NCI-H2171 treated with DMSO at 0.1 percent for 48 hours (cell line): ENCODE results near the gene ACVRL1.
A peak's percentile ranks its signal among the peaks of the same experiment; 100 is the strongest.

Experiments used
- DNase-seq: peaks from one replicate; lab custom pipeline; 2025; lab: John Stamatoyannopoulos, UW

The ACVRL1 gene

DNA sequence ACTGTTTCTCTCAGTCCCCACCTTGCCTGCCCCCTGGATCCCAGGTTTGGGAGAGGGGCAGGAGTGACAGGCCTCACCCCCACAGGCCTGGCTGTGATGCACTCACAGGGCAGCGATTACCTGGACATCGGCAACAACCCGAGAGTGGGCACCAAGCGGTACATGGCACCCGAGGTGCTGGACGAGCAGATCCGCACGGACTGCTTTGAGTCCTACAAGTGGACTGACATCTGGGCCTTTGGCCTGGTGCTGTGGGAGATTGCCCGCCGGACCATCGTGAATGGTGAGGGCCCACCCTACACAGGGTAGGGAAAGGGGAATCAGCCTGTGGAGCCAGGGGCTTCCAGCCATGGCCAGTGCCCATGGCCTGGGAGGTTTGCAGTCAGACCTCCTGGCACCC, 8.6 kb downstream of the ACVRL1 start:
- no peak for DNase-seq

DNA sequence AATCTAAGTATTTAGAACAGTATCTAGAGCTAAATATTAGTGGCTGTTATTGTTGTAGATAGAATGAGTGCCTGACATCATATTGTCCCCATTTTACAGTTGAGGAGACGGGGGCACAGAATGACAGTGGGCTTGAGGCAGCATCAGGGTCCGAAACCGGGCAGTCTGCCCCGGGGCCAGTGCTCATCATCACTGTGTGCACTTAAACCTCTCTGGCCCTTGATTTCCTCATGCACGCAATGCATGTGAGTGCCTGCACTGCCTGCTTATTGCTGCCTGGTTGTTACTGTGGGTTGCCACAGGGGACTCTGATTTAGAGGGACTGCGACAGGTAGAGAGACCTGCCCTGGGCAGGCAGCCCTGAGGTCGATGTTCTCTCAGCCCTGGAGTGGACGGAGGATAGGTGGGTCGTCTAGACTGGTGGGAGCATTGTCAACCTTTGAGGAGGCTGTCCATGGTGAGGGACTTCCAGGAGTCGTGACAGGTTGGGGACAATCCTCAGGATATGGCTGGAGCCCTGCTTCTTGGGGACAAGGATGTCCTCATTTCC, 9.8 kb downstream of the ACVRL1 start:
- no peak for DNase-seq

DNA sequence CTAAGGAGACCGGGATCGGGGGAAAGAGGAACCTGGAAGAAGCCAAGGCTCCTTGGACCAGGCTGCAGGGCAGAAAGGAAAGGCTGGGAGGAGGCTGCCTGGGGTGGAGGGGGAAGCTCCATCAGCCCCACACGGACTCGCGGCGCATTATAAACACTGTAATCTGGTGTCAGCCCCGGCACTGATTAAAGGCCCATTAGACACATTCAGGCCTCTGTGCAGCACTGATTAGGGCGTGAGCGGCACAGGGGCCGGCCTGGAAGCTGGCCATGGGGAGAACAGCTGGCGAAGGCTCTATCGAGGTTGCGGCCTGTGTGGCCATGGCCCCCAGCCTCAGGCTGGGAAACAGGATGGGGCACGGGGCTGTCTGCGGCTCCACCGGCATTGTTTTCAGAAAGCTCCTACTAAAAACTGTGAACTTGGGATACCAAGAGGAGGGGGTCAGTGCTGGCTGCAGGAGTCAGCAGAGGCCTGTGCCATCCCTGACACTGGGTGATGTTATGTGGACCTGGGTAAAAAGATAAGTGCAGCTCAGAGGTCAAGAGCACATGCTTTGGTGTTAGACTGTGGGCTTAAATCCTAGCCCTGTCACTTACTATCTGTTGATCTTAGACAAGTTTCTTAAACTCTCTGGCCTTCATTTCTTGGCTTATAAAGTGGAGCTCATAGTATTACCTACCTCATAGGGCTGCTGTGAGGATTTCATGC, 10.6 kb downstream of the ACVRL1 start:
- no peak for DNase-seq

DNA sequence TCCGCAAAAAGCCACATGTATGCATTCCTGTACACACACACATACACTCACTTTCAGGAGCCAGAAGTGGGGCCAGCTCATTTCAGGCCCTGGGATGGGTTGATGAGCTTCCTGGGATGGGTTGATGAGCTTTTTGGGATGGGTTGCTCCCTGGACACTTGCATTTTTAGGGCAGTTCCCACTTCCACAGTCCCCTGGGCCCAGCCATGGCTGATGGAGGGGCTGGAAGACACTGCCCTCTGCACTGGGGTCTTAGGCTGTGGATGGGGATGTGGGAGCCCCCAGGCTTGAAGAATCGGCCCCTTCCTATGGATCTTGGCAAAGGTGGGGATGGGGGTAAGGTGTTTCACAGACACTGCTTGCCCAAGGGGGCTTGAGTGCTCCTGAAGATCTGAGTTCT, 12.7 kb downstream of the ACVRL1 start:
- DNase-seq: no peak

DNA sequence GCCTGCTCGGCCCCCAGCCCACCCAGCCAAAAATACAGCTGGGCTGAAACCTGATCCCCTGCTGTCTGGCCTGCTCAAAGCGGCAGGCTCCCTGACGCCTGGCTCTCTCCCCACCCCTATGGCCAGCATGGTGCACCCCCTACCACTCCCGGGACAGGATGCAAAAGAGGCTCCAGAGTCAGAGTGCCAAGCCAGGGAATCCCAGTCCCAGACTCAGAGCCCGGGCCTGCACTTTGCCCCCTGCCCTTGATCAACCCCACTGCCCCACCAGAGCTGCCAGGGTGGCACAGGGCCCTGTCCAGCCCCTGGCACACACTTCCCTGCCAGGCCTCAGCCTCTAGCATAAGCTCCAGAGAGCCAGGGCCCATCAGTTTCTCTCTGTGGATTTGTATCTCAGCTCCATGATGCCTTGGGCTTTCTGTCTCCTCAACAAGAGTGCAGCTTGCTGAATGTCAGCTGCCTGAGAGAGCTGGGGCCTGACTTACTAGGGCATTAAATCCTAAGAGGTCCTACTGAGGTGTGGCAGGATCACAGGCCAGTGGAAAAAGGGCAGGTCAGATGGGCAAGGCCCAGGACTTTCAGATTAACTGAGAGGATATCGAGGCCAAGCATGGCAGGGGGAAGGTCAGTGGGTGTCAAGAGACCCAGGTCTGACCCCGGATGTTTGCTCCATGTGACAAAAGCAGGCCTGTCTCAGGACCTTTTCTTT, 13.9 kb downstream of the ACVRL1 start:
- DNase-seq: peak; percentile 68

DNA sequence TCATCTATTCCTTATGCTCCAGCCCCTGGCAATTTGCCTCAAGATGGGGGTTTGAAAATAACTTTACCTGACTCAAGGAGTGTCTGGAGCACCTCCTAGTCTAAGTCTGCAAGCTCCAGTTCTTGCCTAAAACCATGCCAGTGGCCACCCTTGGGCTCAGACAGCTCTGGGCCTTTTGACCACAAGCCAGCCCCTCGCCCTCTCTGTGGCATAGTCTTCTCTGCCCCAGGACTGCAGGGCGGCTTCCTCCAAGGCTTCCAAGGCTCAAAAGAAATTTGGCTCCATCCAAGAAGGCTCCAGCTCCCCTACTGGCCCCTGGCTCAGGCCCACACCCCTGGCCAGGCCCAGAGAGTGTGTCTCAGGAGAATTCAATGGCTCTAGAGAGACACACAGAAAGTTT, 14.8 kb downstream of the ACVRL1 start:
- DNase-seq: no peak

DNA sequence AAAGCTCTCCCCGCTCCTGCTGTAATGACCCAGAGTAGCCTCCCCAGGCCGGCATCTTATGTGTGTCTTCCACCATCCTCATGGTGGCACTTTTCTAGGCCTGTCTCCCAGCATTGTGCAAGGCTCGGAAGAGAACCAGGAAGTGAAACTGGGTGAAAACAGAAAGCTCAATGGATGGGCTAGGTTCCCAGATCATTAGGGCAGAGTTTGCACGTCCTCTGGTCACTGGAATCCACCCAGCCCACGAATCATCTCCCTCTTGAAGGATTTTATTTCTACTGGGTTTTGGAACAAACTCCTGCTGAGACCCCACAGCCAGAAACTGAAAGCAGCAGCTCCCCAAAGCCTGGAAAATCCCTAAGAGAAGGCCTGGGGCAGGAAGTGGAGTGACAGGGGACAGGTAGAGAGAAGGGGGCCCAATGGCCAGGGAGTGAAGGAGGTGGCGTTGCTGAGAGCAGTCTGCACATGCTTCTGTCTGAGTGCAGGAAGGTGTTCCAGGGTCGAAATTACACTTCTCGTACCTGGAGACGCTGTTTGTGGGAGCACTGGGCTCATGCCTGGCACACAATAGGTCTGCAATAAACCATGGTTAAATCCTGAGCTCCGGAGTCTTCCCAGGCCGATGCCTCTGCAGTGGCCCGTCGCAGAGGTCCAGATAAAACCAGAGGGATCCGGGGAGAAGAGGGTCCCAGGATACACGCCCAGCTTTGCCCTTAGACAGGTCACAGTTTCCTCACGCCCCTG, 15.6 kb downstream of the ACVRL1 start:
- no peak for DNase-seq

DNA sequence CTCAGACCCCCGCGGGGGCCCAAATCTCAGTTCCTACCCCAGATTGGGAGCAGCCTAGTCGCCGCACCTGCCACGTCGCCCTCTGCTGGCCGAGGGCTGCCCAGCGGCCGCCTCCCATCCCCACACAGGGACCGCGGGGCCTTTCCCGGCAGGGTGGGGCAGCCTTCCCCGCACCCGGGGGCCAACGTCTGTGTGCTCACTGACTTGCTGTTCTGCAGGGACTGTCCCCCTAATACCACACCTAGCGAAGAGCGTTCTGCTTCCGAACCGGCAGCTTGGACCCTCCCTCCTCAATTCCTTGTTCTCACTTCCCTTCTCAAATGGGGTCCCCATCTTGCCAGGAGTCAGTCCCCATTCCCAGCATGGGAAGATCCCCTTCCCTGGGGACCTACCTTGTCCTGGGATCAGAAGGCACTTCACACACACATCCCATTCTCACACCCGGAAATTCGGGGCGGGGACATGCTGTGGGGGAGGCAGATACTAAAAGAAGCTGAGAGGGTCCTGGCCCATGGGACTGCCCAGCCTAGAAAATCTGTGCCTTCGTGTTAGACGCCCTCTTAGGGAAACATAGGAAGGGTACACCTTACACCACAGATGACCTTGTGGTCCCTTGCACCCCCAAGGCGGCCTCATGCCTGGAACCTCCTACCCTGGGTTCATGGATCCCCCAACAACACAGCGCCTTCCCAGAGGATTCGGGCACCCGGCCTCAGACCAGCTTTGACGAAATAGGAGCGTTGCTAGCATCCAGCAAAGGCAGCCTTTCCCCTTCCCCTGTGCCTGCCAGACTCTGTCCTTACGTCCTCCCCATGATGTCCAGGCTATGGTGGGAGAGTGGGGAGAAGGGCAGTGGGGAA, 16.4 kb downstream of the ACVRL1 start:
- no peak for DNase-seq

DNA sequence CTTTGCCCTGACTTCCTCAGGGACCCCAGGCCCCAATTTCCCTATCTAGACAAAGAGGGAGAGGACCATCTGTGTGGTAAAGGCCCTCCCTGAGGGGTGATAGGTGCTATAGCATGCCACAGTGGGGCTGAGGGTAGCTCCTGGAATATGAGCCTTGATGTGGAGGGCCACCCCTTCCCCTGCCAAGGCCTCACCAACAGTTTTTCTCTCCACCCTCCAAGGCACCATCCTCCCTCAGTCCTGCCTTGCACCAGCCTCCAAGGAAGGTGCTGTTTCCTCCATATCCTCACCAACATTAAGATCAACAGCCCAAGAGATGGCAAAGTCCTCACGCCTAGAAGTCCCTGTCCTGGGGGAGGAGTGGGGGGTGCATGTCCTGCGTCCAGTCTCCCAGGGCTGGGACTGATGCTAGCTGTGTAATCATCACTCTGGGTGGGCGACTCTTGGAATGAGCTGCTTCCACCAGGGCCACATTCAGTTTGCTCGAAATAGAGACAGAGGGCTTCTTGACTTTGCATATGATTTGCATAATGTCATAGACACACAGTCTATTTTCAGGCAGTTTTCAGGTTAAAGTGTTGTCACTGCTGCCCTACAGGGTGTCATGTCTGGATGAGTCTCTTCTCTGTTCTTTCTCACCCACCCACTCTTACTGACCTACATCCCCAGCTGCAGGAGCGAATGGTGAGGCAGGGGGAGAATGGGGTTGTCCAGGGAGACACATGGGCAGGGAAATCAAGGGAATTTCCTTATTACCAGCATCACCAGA, 17.4 kb downstream of the ACVRL1 start:
- DNase-seq: no peak

DNA sequence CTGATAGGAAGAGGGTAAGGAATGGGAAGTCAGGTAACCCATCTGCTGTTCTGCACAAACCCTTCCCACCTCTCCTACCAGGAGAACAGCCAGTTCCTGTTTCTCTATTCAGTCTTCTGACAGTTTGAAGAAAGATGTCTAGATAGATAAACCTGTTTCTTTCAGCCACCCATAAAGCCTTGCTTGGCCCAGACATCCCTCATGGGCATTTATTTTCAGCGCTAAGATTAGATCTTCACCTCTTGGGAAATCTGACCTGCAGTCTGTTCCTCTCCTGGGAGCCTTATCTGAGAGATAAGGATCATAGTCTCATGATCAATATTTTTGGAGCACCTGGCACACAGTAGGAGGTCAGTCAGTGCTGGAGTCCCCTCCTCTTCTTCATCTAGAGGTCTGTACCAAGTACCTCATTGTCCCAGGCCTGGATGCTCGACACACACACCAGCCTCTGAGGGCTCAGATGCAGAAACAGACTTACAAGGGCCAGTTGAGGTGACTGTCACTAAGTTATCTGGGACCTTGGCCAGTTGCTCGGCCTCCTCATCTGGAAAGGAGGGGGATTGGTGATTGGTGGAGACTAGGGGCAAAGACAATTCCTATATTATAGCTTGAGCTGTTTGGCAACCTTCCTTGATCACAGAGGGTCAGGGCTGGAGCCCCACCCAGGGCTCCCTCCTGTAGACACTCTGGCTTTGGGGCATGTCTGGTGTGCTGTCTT, 18.2 kb downstream of the ACVRL1 start:
- no peak for DNase-seq

DNA sequence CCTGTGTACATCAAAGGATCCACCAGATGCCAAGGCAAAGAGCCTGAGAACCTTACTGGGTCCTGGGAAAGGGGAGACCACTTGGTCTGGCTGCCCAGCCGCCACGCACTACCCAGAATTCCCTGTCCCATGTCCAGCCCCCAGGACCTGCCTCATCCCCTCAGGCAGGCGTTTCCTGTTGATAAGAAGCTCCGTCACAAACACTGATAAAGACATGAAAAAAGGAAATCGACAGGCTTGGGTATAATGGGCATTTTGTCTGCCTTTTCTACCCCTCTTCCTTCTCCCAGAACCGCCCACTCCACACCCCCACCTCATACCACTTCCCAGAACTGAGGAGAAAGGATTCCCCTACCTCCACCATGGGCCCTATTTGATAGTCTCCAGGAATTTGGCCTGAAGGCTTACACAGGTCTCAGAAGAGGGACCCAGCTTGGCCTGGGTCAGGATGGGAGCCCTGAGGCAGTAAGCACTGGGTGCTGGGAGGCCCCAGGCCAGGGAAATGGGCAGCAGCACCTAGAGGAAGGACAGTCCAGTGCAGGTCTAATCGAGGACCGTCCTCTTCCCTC, 18.8 kb downstream of the ACVRL1 start:
- no peak for DNase-seq

DNA sequence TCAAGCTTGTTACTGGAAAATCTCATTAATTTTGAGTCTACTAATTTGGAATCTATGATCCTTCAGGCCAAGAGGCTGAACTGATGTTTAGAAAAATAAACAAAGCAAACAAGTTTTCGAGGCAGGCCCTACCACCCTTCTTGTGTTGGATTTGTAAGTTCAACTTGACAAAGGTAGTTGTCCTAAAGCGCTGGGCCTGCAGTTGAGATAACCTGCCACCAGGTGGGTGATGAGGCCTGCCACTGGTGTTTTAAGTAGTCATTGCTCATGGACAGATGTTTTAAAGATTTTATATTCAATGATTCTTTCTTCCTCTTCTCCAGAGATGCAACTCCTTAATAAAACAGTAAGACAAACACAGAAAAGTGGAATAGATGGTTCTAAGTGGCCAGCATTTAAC, 19.4 kb downstream of the ACVRL1 start:
- no peak for DNase-seq

DNA sequence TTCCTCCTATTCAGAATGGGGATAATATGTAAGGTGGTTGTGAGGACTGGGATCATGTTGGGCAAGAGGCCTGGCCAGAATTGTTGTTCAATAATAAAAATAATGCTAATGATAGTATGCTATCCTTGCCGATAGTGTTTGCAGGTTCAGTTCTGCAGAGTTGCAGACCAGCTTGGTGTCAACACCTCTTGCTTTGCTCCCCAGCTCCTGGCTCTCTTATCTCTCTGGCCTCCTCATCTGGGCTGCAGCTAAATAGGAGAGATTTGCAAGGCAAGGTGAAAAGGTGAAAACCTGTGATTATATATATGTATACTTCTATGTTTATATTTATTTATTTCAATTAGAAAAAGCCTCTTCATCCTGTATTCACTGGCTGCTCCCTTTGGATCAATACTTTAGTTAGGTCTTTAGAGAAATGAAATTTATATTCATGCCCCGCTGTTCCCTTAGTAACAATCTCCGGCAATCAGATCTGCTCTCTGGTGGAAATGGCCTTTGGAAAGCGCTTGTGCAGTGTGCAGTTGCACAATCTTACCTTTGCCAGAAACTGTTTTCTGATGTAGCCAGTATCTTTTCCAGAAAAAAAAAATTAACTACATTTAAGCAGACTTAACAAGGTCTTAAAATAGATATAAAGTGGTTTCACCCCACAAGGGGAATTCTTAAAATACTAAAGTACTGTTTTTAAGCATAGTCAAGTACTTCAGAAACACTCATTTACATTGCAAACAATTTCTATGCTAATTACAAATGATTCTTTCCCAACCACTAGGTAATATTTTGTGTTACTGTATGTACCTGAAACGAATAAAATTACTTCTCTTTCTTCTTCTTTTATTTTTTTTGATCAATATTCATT, 25.1 kb downstream of the ACVRL1 start:
- DNase-seq: no peak

DNA sequence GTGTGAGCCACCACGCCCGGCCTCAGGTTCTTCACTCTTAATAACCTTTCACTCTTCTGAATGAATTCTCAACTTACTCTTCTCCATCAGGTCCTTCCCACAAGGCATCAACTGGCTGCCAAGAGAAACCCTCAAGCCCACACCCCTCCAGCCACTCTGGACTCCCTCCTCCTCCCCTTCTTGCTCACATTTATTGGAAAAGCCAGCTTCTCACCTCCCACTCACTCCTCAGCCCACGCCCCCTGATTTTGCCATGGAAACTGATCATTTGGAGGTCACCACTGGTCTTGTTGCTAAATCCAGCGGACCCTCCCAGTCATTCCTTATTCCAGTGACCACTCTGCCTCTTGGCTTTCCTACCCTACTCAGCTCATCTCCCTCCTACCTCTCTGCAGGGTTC, 26.8 kb downstream of the ACVRL1 start:
- DNase-seq: no peak

DNA sequence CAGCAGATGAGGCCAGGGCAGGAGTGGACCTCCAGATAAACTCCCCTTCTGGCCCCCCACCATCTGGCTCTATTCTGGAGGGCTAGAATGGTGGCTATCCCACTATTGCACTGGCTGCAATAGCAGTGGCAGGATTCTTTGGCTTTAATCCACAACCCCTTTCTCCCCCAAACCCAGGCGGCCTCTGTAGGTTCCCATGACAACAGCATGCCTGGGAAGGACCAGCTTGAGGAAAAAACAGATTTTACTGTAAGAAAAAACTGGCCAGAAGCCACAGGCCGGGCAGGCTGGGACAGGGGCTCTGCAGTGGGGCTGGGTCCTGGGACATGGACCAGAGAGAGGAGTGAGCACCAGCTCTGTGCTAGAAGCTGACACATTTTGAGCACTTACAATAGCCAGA, 30.6 kb downstream of the ACVRL1 start:
- DNase-seq: peak; percentile 45

DNA sequence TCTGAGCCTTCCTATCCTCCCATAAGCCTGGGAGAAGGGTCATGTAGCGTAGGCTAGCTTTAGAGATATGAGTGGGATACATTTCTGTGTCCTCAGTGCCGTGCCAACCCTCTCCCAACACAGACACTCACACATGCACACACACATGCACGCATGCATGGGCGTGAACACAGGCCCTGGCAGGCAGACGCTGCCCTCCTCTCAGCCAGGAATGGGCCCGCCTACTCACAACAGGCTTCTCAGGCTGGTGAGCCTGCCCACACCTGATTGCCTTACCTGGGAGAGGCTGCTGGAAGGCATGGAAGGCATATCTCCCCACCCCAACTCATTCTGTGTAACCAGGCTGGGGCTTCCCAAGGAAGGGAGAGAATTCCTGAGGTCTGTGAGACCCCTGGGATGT, 31.4 kb downstream of the ACVRL1 start:
- no peak for DNase-seq

DNA sequence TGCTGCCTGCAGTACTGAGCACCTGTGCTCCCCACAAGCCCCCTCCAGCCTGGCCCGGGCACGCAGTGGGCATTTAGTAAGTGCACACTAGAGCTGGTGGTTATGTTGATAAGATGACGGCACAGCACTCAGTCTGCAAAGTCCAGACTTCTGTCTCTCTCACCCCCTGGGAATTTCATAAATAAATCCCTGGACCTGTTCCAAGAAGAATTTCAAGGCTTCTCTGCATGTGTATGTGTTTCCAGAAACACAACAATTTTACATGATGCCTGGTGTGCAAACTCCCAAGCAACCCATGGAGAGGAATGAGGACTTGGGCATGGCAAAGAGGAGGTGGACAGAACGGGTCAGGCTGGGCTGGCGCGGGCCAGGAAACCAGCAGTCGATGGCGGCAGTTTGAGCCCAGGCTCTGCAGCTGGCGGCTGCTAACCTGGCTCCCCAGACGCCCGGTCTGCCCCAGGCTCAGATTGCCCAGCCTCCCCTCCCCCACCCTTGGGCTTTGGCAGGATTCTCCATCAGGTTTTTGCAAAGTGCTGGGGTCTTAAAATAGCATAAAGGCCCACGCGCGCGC, 33.8 kb downstream of the ACVRL1 start:
- DNase-seq: peak; percentile 89

DNA sequence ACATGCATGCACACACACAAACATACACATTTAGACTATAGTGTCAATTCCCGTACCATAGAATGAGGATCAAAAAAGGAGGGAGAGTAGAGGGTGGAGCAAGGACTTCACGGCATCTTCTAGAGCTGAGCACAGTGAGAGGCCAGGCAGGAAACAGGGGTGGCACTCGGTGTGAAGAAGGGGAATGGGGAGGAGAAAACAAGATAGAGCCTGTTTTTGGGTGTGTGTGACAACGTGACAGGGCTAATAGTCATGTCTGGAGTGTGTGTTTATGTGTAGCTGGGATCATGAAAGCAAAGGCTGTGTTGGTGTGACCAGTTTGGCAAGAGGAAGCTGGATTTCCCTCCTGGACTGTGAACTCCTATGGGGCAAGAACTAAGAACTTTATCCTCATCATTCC, 34.3 kb downstream of the ACVRL1 start:
- DNase-seq: peak; percentile 47

DNA sequence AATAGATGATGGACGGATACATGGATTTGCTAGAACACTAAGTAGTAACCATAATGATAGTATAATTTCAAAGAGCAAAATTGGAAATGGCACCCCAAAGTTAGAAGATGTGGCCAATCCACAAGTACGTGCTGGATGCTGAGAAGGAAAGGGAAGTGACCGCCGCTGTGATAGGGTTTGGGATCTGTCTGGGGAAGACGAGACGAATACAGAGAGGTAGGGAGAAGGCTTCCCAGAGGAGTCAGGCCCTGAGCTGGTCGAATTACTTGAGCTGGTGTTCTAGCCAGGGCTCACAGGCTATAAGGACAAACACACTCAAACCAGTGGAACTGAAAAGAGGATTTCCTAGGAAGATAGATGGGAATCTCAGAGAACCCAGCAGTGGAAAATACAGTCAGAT, 34.8 kb downstream of the ACVRL1 start:
- no peak for DNase-seq
